Measurements from ENCODE around the gene ALG8. TPM values are rescaled to one million over a fixed set of nuclear protein-coding genes. Genes with fewer than 3 reads are reported as not detected.

Gene ALG8
- total RNA-seq: 32.6 TPM
- long read RNA-seq, transcript ALG8-201 (13 exons, 1,675 nt): major isoform, 27 of 41 reads
- long read RNA-seq, transcript ALG8-202 (14 exons, 1,677 nt): minor isoform, 5 of 41 reads
- long read RNA-seq, partial matches to known transcripts: 1 of 41 reads
- long read RNA-seq, other reads (novel, unspliced or antisense): 8 of 41 reads

GRCh38 chr11:78139422-78140391 is at the start of gene ALG8:
Gene ALG8 (minus strand): TSS chr11:78139626. CDS start chr11:78139588, 38 bp downstream.
- H3K4me1 ChIP-seq: peaks cover 23% of the 10 kb centered on the region
- intact Hi-C loops (cut with DNase I): no loop called here
- no peak for TF ChIP-seq CTCF (IDR thresholded peaks at IDR 0.05)
- DNase-seq (peak; percentile 97), ATAC-seq (peak; percentile 100)
- H3K36me3 ChIP-seq: no peaks in the 10 kb centered on the region
- no peaks in the 10 kb centered on the region for H3K9me3 ChIP-seq
- H3K27me3 ChIP-seq (ENCODE audit: low read depth): no peaks in the 10 kb centered on the region
- H3K4me3 ChIP-seq: peak within 1 kb of the TSS; percentile 91
- peak within 1 kb of the TSS; percentile 82 for H3K27ac ChIP-seq

GRCh38 chr11:78188286-78189173 is 49.1 kb upstream of the ALG8 start, which contains the start of the genes KCTD21 and USP35:
Gene KCTD21 (minus strand): TSS chr11:78188626. CDS start chr11:78174554, 14,072 bp downstream.
Gene USP35 (plus strand): TSS chr11:78188919. CDS start chr11:78196246, 7,327 bp downstream.
- H3K4me3 ChIP-seq: peak within 1 kb of the TSS; percentile 95
- intact Hi-C loops (cut with DNase I): no loop called here
- no peaks in the 10 kb centered on the region for H3K27me3 ChIP-seq (ENCODE audit: low read depth)
- no peak for TF ChIP-seq CTCF (IDR thresholded peaks at IDR 0.05)
- H3K36me3 ChIP-seq: no peaks in the 10 kb centered on the region
- DNase-seq: peak; percentile 99
- H3K27ac ChIP-seq: peak within 1 kb of the TSS; percentile 75
- H3K9me3 ChIP-seq: no peaks in the 10 kb centered on the region
- H3K4me1 ChIP-seq: peaks cover 32% of the 10 kb centered on the region
- peak; percentile 98 for ATAC-seq

- Histone ChIP-seq H3K4me1 (peaks cover 32% of the 10 kb centered on the region), H3K27me3 (ENCODE audit: low read depth) (no peaks in the 10 kb centered on the region), H3K36me3 (no peaks in the 10 kb centered on the region), H3K4me3 (peak overlapping the region; percentile 95), H3K9me3 (no peaks in the 10 kb centered on the region), H3K27ac (peak overlapping the region; percentile 75)
- TF ChIP-seq CTCF (IDR thresholded peaks at IDR 0.05): no peak
- DNase-seq (peak; percentile 89), ATAC-seq (peak in 1 of 2 donors; percentile 61)
- intact Hi-C loops (cut with DNase I): no loop called here
These were observed 48.2 kb upstream of the ALG8 start for GRCh38 chr11:78187366-78188285.

- H3K27ac ChIP-seq: no peak overlapping the region
- intact Hi-C loops (cut with DNase I): no loop called here
- no peak for TF ChIP-seq CTCF (IDR thresholded peaks at IDR 0.05)
- H3K27me3 ChIP-seq (ENCODE audit: low read depth): no peaks in the 10 kb centered on the region
- H3K9me3 ChIP-seq: no peaks in the 10 kb centered on the region
- no peak overlapping the region for H3K4me3 ChIP-seq
- DNase-seq: no peak
- ATAC-seq: no peak
- H3K4me1 ChIP-seq: peaks cover 5% of the 10 kb centered on the region
- H3K36me3 ChIP-seq: no peaks in the 10 kb centered on the region
These were observed 41.8 kb upstream of the ALG8 start for GRCh38 chr11:78181185-78181584.

All from lower lobe of right lung (tissue), 2 donors.